LNCaP clone FGC (cell line): Measurements from ENCODE around the gene KPNA1.
A peak's percentile ranks its signal among the peaks of the same experiment; 100 is the strongest.

Experiments
- DNase-seq: peaks from one replicate; pipeline ENCODE4 v3.0.0-alpha.2; 2011; ENCODE audit warnings: low read depth
- H3K4me3 ChIP-seq: 2 replicates; pipeline ENCODE4 v1.5.1; 2011; ENCODE audit warnings: mild to moderate bottlenecking, low read depth, low read length, control low read depth
- TF ChIP-seq, protein P1 (sequence below): IDR thresholded peaks from 2 replicates; pipeline ENCODE4 v1.5.1; 2012; ENCODE audit warnings: mild to moderate bottlenecking; ENCODE audit not compliant: control insufficient read depth, insufficient read depth; ENCODE audit errors: extremely low read depth

KPNA1 gene

DNA sequence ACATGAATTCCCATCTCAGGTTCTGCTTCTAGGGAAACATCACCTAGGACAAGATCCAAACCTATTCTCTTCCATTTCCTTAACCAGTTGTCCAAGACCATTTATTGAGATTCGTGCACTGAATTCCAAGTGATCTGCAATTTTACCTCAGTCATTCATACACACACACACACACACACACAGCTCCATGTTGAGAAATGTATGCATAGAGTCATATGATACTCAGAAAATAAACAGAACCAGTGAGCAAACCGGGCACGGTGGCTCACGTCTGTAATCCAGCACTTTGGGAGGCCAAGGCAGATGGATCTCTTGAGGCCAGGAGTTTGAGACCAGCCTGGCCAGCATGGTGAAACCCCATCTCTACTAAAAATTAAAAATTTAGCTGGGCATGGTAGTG is 6.1 kb upstream of the KPNA1 start:
- no peak overlapping the region for H3K4me3 ChIP-seq
- TF ChIP-seq, protein P1, sequence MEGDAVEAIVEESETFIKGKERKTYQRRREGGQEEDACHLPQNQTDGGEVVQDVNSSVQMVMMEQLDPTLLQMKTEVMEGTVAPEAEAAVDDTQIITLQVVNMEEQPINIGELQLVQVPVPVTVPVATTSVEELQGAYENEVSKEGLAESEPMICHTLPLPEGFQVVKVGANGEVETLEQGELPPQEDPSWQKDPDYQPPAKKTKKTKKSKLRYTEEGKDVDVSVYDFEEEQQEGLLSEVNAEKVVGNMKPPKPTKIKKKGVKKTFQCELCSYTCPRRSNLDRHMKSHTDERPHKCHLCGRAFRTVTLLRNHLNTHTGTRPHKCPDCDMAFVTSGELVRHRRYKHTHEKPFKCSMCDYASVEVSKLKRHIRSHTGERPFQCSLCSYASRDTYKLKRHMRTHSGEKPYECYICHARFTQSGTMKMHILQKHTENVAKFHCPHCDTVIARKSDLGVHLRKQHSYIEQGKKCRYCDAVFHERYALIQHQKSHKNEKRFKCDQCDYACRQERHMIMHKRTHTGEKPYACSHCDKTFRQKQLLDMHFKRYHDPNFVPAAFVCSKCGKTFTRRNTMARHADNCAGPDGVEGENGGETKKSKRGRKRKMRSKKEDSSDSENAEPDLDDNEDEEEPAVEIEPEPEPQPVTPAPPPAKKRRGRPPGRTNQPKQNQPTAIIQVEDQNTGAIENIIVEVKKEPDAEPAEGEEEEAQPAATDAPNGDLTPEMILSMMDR: no peak
- DNase-seq: no peak

DNA sequence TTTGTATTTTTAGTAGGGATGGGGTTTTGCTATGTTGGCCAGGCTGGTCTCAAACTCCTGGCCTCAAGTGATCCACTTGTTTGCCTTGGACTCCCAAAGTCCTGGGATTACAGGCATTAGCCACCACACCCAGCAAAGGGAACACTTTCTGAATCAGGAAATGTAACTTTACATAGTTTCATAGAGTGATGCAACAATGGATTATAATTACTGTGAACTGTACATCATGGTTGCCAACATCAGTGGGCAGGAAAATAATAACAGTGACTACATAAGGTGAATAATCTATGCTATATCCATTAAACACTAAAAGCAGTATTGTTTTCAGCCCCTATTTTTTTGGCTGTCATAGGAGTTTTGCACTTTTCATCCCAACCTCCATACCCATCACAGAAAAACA is 5.0 kb upstream of the KPNA1 start:
- no peak overlapping the region for H3K4me3 ChIP-seq
- no peak for DNase-seq
- TF ChIP-seq, protein P1: no peak

DNA sequence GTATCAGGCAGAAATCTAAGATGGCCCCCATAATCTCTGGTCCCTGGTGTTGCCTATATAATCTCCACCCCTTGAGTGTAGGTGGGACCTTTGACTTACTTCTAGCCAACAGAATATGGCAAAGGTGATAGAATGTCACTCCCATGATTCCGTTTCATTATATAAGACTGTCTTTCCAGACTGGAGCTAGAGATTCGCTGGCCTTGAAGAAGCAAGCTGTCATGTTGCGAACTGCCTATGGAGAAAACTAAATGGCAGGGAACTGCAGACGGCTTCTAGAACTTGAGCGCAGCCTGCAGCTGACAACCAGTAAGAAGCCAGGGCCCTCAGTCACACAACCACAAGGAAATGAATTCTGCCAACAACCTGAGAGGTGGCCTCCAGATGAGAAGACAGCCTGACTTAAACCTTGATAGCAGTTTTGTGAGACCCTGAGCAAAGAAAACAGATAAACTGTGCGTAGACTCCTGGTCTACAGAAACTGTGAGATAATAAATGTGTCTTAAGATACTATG is 2.2 kb upstream of the KPNA1 start:
- H3K4me3 ChIP-seq: no peak overlapping the region
- TF ChIP-seq, protein P1: no peak
- DNase-seq: no peak

DNA sequence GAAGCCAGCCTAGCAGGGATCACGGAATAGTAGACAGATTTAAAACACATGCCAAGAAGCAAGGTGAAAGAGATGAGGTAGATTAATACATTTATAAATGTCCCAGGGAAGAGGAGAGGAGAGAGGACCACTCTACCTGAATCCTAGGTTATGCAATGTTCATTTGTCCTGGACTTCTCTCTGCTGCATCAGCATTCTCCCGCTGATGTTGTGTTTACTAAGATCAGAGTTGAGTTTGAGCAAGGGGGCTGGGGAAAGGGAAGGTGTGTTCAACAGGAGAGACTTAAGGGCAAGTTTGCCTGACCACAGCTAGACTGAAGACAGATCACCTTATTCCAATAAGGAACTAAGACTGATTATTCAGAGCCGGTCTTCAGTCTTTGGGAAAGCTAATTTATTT is 1.1 kb upstream of the KPNA1 start:
- H3K4me3 ChIP-seq: no peak overlapping the region
- DNase-seq: no peak
- TF ChIP-seq, protein P1: no peak

DNA sequence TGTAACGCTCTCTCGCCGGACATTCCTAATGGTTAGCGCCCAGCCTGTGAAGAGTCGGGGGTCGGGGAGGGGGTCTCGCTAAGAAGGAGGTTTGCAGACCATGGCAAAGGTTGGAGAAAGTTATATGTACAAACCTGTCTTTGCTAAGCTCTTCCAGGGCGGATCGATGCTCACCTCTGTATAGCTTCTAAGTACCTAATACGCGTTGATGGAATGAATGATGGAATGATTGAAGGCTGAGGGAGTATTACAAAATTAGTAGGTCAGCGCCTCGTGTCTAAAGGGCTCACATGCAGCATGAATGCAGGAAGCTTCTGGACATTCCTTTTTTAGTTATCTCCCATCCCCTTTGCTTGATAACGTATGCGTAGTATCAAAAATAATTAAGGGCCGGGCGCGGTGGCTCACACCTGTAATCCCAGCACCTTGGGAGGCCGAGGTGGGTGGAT is 305 bp upstream of the KPNA1 start:
- H3K4me3 ChIP-seq: peak overlapping the region; percentile 84
- TF ChIP-seq, protein P1: no peak
- no peak for DNase-seq

DNA sequence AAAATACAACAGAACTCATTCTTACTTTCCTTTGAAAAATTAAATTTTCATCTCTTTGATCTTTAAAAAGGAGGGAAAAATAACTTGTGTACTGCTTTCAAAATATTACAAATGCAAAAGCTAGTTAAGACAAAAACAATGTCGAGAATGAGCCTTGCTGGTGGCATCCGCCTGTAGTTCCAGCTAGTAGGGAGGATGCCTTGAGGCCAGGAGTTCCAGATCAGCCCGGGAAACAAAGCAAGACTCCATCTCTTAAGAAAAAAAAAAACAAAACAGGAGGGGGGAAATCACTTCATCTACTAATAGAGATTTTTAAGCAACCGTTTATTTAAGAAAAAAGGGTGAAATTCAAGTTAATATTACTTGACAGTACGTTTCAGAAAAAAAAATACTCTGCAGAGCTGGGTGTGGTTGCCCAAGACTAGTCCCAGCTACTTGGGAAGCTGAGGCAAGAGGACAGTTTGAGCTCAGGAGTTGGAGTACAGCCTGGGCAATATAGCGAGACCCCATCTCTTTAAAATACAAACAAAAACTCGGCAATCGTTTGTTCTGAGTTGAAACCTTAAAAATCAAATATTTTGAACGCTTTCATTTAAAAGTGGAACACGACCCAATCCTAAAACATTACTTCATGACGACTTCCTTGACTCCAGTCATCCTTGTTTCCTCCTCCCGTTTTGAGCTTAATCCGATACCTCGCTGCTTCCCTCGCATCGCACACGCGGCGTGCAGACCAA is 1.2 kb downstream of the KPNA1 start:
- no peak for DNase-seq
- H3K4me3 ChIP-seq: peak overlapping the region; percentile 84

More for the DNA sequence above, 1.2 kb downstream of the KPNA1 start:
- TF ChIP-seq, protein P1: no peak
